K562 (cell line): ENCODE results near the gene UBXN1. TPM values are rescaled to one million over a fixed set of nuclear protein-coding genes. Genes with fewer than 3 reads are reported as not detected.

Experiments
- ATAC-seq: fragments of 200-7000 bp; cut with Tn5 transposase; 3 replicates; pipeline ENCODE4 v1.9.1; 2020; ENCODE audit warnings: moderate library complexity
- BruUV-seq: library from RNA; stranded (reverse); fragments of 400-500 nt; replicated peaks from 2 replicates; lab custom pipeline; 2021; lab: Mats Ljungman, UMichigan
- CTCF ChIA-PET: fragments of 300-600 bp; formaldehyde crosslinking; extraction: SDS; loops from one replicate; lab custom pipeline; 2021; ENCODE audit warnings: low intra/inter-chr PET ratio; lab: Yijun Ruan, JAX
- POLR2A ChIA-PET: fragments of 300-600, 350-650 bp; sonication (Branson Sonifier 250); formaldehyde crosslinking; extraction: SDS; loops from one replicate; lab custom pipeline; 2021; ENCODE audit warnings: antibody characterized with exemption, inconsistent platforms; lab: Yijun Ruan, JAX
- DNase-seq, 4 experiments: peaks; one replicate each; pipeline versions ENCODE4 v3.0.0 to v3.0.0-alpha.2; 2011 to 2018; ENCODE audit warnings: low spot score in 3 of 4, mixed read lengths in 3 of 4; ENCODE audit errors: extremely low read depth in 1 of 4
- FAIRE-seq: peaks from 2 replicates; lab custom pipeline; 2011; peaks lifted over from hg19 to GRCh38; lab: Jason Lieb, UNC
- H2AFZ ChIP-seq: 2 replicates; pipeline ENCODE4 v1.6.0; 2011; ENCODE audit warnings: low read depth, low read length, control low read depth, inconsistent platforms
- H3K27ac ChIP-seq: fragments of 200-600 bp; 3 replicates; pipeline ENCODE4 v1.8.0; 2011; ENCODE audit warnings: low read depth, mild to moderate bottlenecking, control low read depth, inconsistent platforms, low read length, moderate library complexity, mixed read lengths; ENCODE audit errors: extremely low read depth
- H3K27me3 ChIP-seq, 2 experiments: fragments of 300-600 bp in 1 of 2; 2 replicates in 1 of 2; 3 replicates in 1 of 2; pipeline versions ENCODE4 v1.6.0 to v1.8.0; 2011; ENCODE audit warnings: inconsistent platforms in 2 of 2, low read length in 2 of 2, mild to moderate bottlenecking in 1 of 2, mixed read lengths in 1 of 2, moderate library complexity in 1 of 2; ENCODE audit not compliant: control insufficient read depth in 2 of 2, insufficient read depth in 2 of 2
- H3K36me3 ChIP-seq: fragments of 300-600 bp; 3 replicates; pipeline ENCODE4 v1.8.0; 2011; ENCODE audit warnings: mild to moderate bottlenecking, low read length, inconsistent platforms; ENCODE audit not compliant: control insufficient read depth, insufficient read depth
- H3K4me1 ChIP-seq, 2 experiments: fragments of 200-600 bp in 1 of 2; replicated peaks in 1 of 2; 2 replicates in 1 of 2; 3 replicates in 1 of 2; pipeline versions ENCODE4 v1.5.1 to v1.8.0; 2011; ENCODE audit warnings: inconsistent platforms in 2 of 2, low read length in 2 of 2, mild to moderate bottlenecking in 1 of 2, mixed read lengths in 1 of 2, moderate library complexity in 1 of 2; ENCODE audit not compliant: control insufficient read depth in 2 of 2, insufficient read depth in 2 of 2
- H3K4me2 ChIP-seq: 2 replicates; pipeline ENCODE4 v1.6.1; 2011; ENCODE audit warnings: low read length, control low read depth, inconsistent platforms, mixed read lengths; ENCODE audit not compliant: insufficient read depth
- H3K4me3 ChIP-seq: fragments of 200-600 bp; sonication (generic), shearing (Covaris generic); 2 replicates; pipeline ENCODE4 v1.5.1; 2016; ENCODE audit warnings: control low read depth, inconsistent platforms
- H3K79me2 ChIP-seq: fragments of 200-600 bp; 3 replicates; pipeline ENCODE4 v1.8.0; 2011; ENCODE audit warnings: low read length, inconsistent platforms; ENCODE audit not compliant: control insufficient read depth, insufficient read depth
- H3K9ac ChIP-seq, 2 experiments: 2 replicates each; pipeline versions ENCODE4 v1.6.0 to v1.6.1; 2011; ENCODE audit warnings: low read depth in 2 of 2, low read length in 2 of 2, control low read depth in 1 of 2, inconsistent platforms in 1 of 2, mild to moderate bottlenecking in 1 of 2, mixed read lengths in 1 of 2; ENCODE audit not compliant: insufficient read depth in 1 of 2
- H3K9me1 ChIP-seq: one replicate; pipeline ENCODE4 v1.6.0; 2011; ENCODE audit warnings: inconsistent platforms, mild to moderate bottlenecking, low read length, moderate library complexity; ENCODE audit not compliant: control insufficient read depth, insufficient read depth
- H3K9me3 ChIP-seq: replicated peaks from 2 replicates; pipeline ENCODE4 v1.5.1; 2011; ENCODE audit warnings: low read depth, low read length, inconsistent platforms; ENCODE audit not compliant: control insufficient read depth, insufficient read depth
- H4K20me1 ChIP-seq: replicated peaks from 2 replicates; pipeline ENCODE4 v1.6.1; 2011; ENCODE audit warnings: low read length, inconsistent platforms, mixed read lengths; ENCODE audit not compliant: control insufficient read depth, insufficient read depth
- ARNT ChIP-seq, 2 experiments: fragments of 450-650 bp; IDR thresholded peaks; 2 replicates each; pipeline ENCODE4 v1.6.1; 2016; ENCODE audit warnings: mild to moderate bottlenecking in 1 of 2
- CBX1 ChIP-seq: sonication (generic); IDR thresholded peaks from 2 replicates; pipeline ENCODE4 v1.6.1; 2016; ENCODE audit warnings: antibody characterized with exemption, low read depth, mild to moderate bottlenecking
- CREBBP ChIP-seq: IDR thresholded peaks from one replicate; pipeline ENCODE4 v1.6.1; 2012; ENCODE audit warnings: low read depth, mild to moderate bottlenecking, control low read depth, inconsistent platforms, low read length
- CXXC5 ChIP-seq: fragments of 250-450 bp; sonication (Bioruptor Pico); IDR thresholded peaks from 2 replicates; pipeline ENCODE4 v1.8.0; 2022; ENCODE audit warnings: inconsistent platforms, mild to moderate bottlenecking, moderate library complexity
- IFI16 ChIP-seq: fragments of 250-450 bp; sonication (Bioruptor Pico); IDR thresholded peaks from 2 replicates; pipeline ENCODE4 v2.1.2; 2022; ENCODE audit warnings: mild to moderate bottlenecking, inconsistent platforms
- MYC ChIP-seq, 2 experiments: fragments of 250-450 bp in 1 of 2; sonication (Bioruptor Pico) in 1 of 2; IDR thresholded peaks; 2 replicates each; pipeline versions ENCODE4 v1.5.1 to v1.6.1; 2012 to 2021; ENCODE audit warnings: low read depth in 2 of 2, borderline replicate concordance in 1 of 2, improper control_type of control experiment in 1 of 2, low read length in 1 of 2, mild to moderate bottlenecking in 1 of 2, moderate library complexity in 1 of 2
- NRF1 ChIP-seq, 2 experiments: fragments of 450-650 bp; IDR thresholded peaks in 1 of 2; conservative IDR thresholded peaks in 1 of 2; 2 replicates each; pipeline ENCODE4 v1.6.1; 2014; ENCODE audit warnings: mild to moderate bottlenecking in 2 of 2
- OTX1 ChIP-seq: fragments of 450-650 bp; formaldehyde crosslinking; IDR thresholded peaks from 2 replicates; pipeline ENCODE4 v1.4.0; 2022; ENCODE audit warnings: mild to moderate bottlenecking
- PHB ChIP-seq: fragments of 250-450 bp; sonication (Bioruptor Pico); IDR thresholded peaks from 2 replicates; pipeline ENCODE4 v1.5.0; 2021
- POLR2A ChIP-seq: fragments of 450-650 bp; conservative IDR thresholded peaks from 2 replicates; pipeline ENCODE4 v1.6.1; 2016
- RUNX1 ChIP-seq: sonication (generic); IDR thresholded peaks from 2 replicates; pipeline ENCODE4 v1.6.1; 2016; ENCODE audit warnings: antibody characterized with exemption, low read depth
- SIN3A ChIP-seq, 2 experiments: fragments of 150-350 bp in 1 of 2; IDR thresholded peaks; 2 replicates each; pipeline ENCODE4 v1.6.1; 2011 to 2016; ENCODE audit warnings: borderline replicate concordance in 2 of 2, low read depth in 2 of 2, low read length in 2 of 2, mild to moderate bottlenecking in 2 of 2, moderate library complexity in 2 of 2; ENCODE audit not compliant: control insufficient read depth in 1 of 2
- SIRT6 ChIP-seq: IDR thresholded peaks from one replicate; pipeline ENCODE4 v1.6.1; 2012; ENCODE audit warnings: low read depth, mild to moderate bottlenecking, control low read depth, inconsistent platforms, low read length, moderate library complexity
- SMARCB1 ChIP-seq: IDR thresholded peaks from 2 replicates; pipeline ENCODE4 v1.6.1; 2011; ENCODE audit warnings: improper control_type of control experiment, low read depth; ENCODE audit not compliant: insufficient read length
- SP1 ChIP-seq: sonication (generic); formaldehyde crosslinking; IDR thresholded peaks from 2 replicates; pipeline ENCODE4 v1.8.1; 2022; ENCODE audit warnings: mild to moderate bottlenecking, missing genetic modification reagents
- ZNF57 ChIP-seq: fragments of 450-650 bp; formaldehyde crosslinking; IDR thresholded peaks from 2 replicates; pipeline ENCODE4 v1.4.0; 2020; ENCODE audit warnings: mild to moderate bottlenecking, moderate library complexity
- ZNF583 ChIP-seq: fragments of 250-450 bp; sonication (Bioruptor Pico); IDR thresholded peaks from 2 replicates; pipeline ENCODE4 v1.4.0; 2020
- ZSCAN29 ChIP-seq: fragments of 450-650 bp; IDR thresholded peaks from 2 replicates; pipeline ENCODE4 v1.6.1; 2017
- WGBS: fragments of 100-300 bp; shearing (Covaris generic); methylation state at CpG from one replicate; pipeline ENCODE4 v1.1.6; 2016; ENCODE audit warnings: low coverage, mixed read lengths; ENCODE audit not compliant: insufficient coverage; ENCODE audit errors: missing lambda C conversion rate; 5-methylcytosine and 5-hydroxymethylcytosine counted together
- in situ Hi-C: fragments of 300-500 bp; cut with MboI; formaldehyde crosslinking; loops from 4 replicates; pipeline ENCODE4 v1.15.0; 2018; ENCODE audit warnings: inconsistent platforms, mixed read lengths
- intact Hi-C: fragments of 100-400 bp; cut with micrococcal nuclease; formaldehyde crosslinking; loops from 2 replicates; pipeline ENCODE4 v1.14.2; 2022
- polyA plus RNA-seq, 8 experiments: library from polyadenylated mRNA; depleted of rRNA in 4 of 8; stranded (reverse) in 5 of 8; unstranded in 3 of 8; fragments of >200 nt; fragmentation: Nextera tagmentation in 2 of 8; fragmentation: Illumina TruSeq in 1 of 8; extraction: Ambion mirVana in 2 of 8; extraction: Trizol in 1 of 8; gene quantifications; 2 replicates each; pipeline versions ENCODE4 v1.2.1 to v1.2.3, GENCODE V29; 2011 to 2014; ENCODE audit warnings: inconsistent platforms in 1 of 8, missing spikeins in 1 of 8
- total RNA-seq, 7 experiments: library from RNA; depleted of rRNA in 6 of 7; stranded (reverse); fragments of >200 nt in 6 of 7; fragmentation: Illumina TruSeq in 2 of 7; extraction: Trizol in 2 of 7; gene quantifications; 2 replicates each; pipeline versions ENCODE4 v1.2.1 to v1.2.3, GENCODE V29; 2011 to 2021; ENCODE audit warnings: low replicate concordance in 1 of 7

UBXN1 gene
- total and polyA plus RNA-seq, 9 of the 15 experiments (the other 6 are each of a cell fraction or from before 2014, with no cell fraction given): 4.8 to 263 (median 99.7) TPM

DNA sequence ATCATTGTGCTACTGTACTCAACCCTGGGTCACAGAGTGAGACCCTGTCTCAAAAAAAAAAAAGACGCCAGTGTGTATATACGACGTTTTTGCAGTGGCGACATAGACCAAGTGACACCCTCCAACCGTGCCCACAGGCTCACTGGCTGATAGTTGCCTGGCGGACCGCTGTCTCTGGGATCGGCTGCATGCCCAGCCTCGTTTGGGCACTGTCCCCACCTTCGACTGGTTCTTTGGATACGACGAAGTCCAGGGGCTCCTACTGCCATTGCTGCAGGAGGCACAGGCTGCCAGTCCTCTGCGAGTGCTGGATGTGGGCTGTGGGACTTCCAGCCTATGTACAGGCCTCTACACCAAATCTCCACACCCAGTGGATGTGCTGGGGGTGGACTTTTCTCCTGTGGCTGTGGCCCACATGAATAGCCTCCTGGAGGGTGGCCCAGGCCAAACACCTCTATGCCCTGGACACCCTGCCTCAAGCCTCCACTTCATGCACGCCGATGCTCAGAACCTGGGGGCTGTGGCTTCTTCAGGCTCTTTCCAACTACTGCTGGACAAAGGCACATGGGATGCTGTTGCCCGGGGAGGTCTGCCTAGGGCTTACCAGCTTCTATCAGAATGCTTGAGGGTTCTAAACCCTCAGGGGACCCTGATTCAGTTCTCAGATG, 12.5 kb downstream of the UBXN1 start:
- ChIA-PET CTCF (interaction anchor here (0.7 kb wide), 1 partner anchor 34 kb away, joined by 3 read pairs; no protein-coding TSS in a partner anchor), POLR2A (interaction anchor here (0.5 to 8.8 kb wide), 33 partner anchors 9 to 296 kb away, joined by 3 to 161 read pairs (median 11); partner anchors contain the start of genes B3GAT3, EEF1G, EML3 and GANAB)
- no peak overlapping the region for H2AFZ ChIP-seq
- FAIRE-seq: no peak
- H3K4me3 ChIP-seq: peak overlapping the region; percentile 73
- H3K4me2 ChIP-seq: peak overlapping the region; percentile 97
- peaks cover 19 to 41% of the 10 kb centered on the region in 2 experiments; a peak in 4 of 5 replicates for H3K4me1 ChIP-seq
- peaks cover 53% of the 10 kb centered on the region for H3K36me3 ChIP-seq
- peak overlapping the region; percentile 72 for H3K27ac ChIP-seq
- H3K9me3 ChIP-seq: no peaks in the 10 kb centered on the region
- no peaks in the 10 kb centered on the region for H3K9me1 ChIP-seq
- H3K9ac ChIP-seq: peak overlapping the region; percentile 85 to 100
- 2% methylated on average over 16 of the region's 16 CpGs for WGBS
- intact Hi-C loops: loop anchor here (5.0 kb wide), 1 partner anchor 176 kb away; no protein-coding TSS in a partner anchor
- peaks cover 88% of the 10 kb centered on the region for H3K79me2 ChIP-seq
- H4K20me1 ChIP-seq: peaks cover 7% of the 10 kb centered on the region; the same call in 1 of the 2 replicates
- H3K27me3 ChIP-seq: no peaks in the 10 kb centered on the region
- in situ Hi-C loops: no loop called here
- peak in 2 of 4 experiments; percentile 19 to 20 for DNase-seq
- no TSS peak for BruUV-seq
- peak; percentile 2 for ATAC-seq
- TF ChIP-seq ARNT (IDR thresholded peaks at IDR 0.05) (no peak), ZSCAN29 (no peak), PHB (CRISPR knock-in tag) (0 out of 2 replicates have a peak, but pooled peaks have one; percentile 48), POLR2A (peak; percentile 30), SIRT6 (peak; percentile 52), OTX1 (CRISPR knock-in tag) (no peak), SP1 (CRISPR knock-in tag) (no peak), CREBBP (no peak), IFI16 (CRISPR knock-in tag) (no peak), SMARCB1 (no peak), RUNX1 (no peak), CXXC5 (CRISPR knock-in tag) (no peak), CBX1 (0 out of 2 replicates have a peak, but pooled peaks have one; percentile 36), NRF1 (conservative IDR thresholded peaks at IDR 0.05 in 1 of 2, IDR thresholded peaks at IDR 0.05 in 1 of 2) (no peak), SIN3A (IDR thresholded peaks at IDR 0.05; ENCODE audit: borderline replicate concordance in 2 of 2, control insufficient read depth in 1 of 2, low read depth in 2 of 2, low read length in 2 of 2) (0 out of 4 replicates have a peak, but pooled peaks of 1 of the 2 experiments have one; percentile 7), ZNF583 (CRISPR knock-in tag) (no peak), ZNF57 (CRISPR knock-in tag) (no peak), MYC (IDR thresholded peaks at IDR 0.05; ENCODE audit: low read depth, low read length) (peak; percentile 16; the same call in 1 of the 2 replicates), MYC (CRISPR knock-in tag; IDR thresholded peaks at IDR 0.05; ENCODE audit: borderline replicate concordance, low read depth) (0 out of 2 replicates have a peak, but pooled peaks have one; percentile 39)
